NCI-H748 (cell line): ENCODE results near the gene SMOC1.

ENCODE experiments used
- DNase-seq: peaks from one replicate; lab custom pipeline; 2025; ENCODE audit not compliant: unreplicated experiment; lab: John Stamatoyannopoulos, UW

The SMOC1 gene

DNA sequence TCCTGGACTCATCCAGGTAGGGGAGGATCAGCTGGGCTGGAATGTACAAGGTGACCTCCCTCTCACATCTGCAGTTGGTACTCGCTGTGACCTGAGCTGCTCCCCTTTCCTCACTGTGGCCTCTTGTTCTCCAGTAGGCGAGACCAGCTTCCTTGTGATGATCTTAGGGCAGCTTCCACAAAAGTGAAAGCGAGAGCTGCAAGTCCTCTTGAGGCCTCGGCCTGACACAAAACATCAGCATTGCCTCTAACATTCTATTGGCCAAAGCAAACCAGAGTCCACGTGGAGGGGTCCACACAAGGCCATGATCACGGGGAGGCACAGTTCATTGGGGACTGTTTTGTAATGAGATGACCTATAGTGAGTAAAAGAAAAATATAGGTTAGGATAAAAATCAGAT is 127.5 kb downstream of the SMOC1 start:
- DNase-seq: no peak

DNA sequence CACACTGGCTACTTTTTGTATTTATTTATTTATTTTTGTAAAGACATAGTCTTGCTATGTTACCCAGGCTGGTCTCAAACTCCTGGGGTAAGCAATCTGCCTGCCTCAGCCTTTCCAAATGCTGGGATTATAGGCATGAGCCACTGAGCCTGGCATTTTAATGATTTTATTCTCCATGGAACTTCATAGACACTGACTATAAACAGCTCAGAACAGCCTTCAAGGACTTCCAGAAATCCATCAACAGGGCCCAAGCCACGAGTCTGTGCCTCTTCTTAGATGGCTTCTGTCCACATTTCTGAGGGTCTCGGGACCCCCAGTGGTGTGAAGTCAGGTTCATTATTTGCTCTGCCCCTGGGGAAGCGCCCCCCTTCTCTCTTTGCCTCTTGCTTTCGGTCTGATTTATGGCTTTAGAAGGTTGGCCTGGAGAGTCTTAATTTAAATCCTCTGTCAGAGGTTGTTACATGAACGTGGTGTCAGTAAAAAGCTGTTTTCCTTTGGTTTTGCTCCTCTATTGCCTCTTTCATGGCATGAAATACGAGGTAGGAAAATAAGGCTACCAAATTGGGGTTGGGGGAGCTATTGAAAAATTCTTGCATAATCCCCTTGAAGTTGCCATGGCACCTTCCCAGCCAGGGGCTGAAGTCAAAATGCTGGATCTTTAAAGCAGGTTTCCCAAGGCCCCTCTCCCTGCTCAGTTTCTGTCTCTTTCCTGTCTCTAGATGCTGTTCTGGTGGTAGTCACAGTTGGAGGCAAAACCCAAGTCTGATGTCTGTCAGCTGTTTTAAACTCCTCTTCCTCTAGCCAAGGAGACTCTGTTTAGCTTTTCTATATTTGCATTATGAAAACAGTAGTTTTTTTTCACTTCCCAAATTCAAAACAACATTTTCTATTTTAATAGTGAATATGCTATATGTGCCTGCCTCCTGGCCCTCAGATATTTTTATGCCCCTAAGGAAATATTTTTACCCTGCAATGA is 129.4 kb downstream of the SMOC1 start:
- DNase-seq: no peak

GRCh38 chr14:70009961-70010360 is 130.7 kb downstream of the SMOC1 start:
- no peak for DNase-seq

DNA sequence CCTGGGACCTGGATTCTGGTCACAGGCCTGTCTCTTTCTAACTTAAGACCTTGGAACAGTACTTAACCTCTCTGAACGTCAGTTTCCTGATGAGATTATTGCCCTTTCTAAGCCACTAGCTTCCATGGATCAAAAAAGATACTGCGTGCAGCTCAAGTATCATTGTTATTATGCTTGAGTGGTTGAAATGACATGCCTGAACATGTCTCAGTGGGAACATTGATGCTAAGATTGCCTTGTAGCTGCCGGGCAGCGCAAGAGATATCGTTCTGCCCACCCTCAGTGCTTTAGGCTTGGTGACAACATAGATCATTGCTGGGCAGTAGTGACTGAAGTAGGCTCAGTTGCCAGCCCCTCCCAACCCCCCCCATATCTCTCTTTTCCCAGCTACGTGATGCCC is 131.9 kb downstream of the SMOC1 start:
- DNase-seq: peak; percentile 58

GRCh38 chr14:70011708-70012107 is 132.5 kb downstream of the SMOC1 start:
- DNase-seq: no peak

GRCh38 chr14:70013271-70013873 is 134.2 kb downstream of the SMOC1 start:
- DNase-seq: peak; percentile 41

DNA sequence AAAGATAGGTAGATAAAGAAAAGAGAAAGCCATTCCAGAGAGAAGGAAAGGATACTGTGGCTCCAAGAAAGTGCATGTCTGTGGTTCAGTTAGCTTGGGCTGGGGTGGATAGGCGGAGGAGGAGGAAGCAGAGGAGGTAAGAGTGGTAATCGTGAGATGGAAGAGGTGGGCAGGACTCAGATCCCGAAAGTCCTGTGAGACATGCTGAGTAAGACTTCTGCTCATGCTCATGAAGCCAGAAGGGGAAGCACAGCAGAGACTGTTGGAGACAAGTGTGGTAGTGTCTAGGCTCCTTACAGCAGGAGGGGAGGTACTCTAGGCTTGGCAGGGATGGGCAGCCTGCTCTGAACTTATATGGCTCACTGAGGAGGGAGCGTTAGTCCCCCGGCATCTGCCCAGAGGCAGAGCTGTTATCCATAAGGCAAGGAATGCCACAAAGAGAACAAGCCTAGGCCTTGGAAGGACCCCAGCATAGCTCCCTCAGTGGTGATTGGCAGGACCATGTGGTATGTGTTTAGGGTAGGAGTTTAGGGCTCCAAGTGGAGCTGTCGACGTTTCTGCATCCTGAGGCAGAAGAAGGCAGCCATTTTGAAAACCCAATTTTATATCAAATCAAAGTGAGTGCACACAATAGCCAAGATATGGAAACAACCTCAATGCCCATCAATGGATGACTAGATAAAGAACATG is 135.3 kb downstream of the SMOC1 start:
- DNase-seq: no peak

- DNase-seq: no peak
Observed at GRCh38 chr14:70018230-70018629, 139.0 kb downstream of the SMOC1 start.

DNA sequence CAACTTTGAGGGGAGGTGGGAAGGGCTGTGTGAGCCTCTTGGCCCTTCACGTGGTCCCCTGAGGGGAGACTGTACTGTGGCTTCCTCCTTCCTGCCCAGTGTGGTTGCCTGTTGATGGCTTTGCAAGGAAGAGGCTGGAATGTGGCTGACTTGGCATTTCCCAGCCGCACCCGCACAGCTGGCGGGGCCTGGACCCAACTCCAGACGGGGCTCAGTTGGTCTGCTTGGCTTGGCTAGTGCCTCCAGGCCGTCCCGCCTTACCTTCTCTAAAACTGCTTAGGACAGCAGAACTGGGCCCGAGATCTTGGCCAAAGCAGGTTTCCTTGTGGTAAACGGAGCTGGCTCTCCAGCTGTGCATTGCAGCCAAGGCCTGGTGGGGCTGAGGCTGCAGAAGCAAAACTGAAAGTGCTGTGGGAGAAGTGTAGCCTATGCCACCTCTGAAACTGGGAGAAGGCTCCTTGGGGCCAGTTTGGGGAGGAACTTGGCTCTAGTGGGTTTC is 139.5 kb downstream of the SMOC1 start:
- no peak for DNase-seq

DNA sequence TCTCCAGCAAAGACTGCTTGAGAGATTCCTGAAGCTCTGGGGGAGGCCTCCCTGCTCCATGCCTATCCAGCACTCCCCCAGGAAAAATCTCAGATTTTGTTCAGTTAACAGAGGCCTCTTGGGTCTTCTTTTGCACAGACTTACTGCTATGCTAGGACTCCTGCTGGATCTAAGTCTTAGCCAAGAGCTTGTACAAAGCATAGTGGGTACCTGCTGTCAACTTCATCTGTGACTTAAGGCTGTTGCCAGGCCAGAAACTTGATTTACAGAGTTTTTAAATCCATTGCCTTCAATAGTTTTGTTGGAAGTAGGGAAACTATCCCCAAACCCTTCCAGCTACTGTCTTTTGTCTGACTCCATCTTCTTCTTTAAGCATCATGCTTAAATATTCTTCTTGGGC is 140.5 kb downstream of the SMOC1 start:
- no peak for DNase-seq

- no peak for DNase-seq
Observed at GRCh38 chr14:70020352-70021170, 141.3 kb downstream of the SMOC1 start.

GRCh38 chr14:70021548-70022220 is 142.5 kb downstream of the SMOC1 start:
- no peak for DNase-seq

DNA sequence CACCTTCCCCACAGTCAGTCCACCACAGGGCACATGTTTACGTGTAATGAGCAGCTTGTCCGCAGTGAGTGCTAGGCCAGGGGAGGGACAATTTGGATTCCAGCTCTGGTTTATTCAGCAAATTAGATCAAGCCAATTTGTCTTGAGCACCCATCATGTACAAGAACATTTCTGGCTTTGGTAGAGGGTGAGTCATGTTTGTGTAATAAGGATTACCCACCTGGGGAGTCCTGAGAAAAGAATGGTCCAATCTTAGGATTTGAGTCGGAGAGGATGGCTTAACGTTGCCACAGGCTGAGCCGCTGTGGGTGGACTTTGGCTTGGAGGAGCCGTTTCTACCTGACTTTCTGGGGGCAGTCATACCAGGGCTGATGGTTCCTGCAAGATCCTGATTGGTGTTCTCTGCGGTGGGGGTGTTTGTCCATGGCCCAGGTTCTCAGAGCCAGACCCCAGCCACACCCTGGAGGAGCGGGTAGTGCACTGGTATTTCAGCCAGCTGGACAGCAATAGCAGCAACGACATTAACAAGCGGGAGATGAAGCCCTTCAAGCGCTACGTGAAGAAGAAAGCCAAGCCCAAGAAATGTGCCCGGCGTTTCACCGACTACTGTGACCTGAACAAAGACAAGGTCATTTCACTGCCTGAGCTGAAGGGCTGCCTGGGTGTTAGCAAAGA is 143.7 kb downstream of the SMOC1 start:
- no peak for DNase-seq

- DNase-seq: no peak
Observed at GRCh38 chr14:70023871-70024270, 144.7 kb downstream of the SMOC1 start.

DNA sequence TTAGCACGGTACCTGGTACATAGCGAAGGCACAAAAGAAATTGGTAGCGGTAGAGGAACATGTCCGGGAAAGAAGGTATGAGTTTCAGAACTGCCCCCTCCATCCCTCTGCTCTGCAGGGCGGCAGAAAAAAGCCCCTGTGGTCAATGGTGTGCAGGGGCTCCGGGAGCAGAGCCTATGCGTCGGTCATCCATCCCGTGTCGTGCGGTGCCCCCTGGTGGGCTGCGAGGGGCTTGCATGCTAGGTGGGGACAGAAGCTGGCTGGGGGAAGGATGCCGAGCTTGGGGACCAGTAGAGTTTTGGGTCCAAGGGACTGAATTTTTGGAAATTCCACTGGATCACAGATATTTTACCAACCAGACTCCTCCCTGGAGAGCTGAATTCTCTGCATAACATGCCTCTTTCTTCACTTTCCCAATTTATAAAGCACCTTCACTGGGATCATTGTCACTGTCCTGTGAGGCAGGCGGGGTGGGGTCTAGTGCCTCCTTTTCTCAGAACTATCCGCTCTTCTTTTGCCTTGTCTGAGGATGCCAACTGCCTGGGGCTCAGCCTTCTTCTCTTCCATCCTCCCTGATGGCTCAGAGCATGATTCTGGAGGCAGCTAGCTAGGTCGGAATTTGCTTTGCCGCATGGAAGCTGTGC is 148.7 kb downstream of the SMOC1 start:
- peak; percentile 63 for DNase-seq

GRCh38 chr14:70029296-70030132 is 150.3 kb downstream of the SMOC1 start:
- DNase-seq: peak; percentile 16

DNA sequence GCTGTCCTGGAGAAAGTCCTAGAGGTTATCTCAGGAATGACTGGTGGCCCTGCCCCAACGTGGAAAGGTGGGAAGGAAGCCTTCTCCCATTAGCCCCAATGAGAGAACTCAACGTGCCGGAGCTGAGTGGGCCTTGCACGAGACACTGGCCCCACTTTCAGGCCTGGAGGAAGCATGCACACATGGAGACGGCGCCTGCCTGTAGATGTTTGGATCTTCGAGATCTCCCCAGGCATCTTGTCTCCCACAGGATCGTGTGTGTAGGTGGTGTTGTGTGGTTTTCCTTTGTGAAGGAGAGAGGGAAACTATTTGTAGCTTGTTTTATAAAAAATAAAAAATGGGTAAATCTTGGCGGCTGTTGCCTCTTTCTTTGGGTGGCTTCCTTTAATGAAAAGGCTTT is 152.8 kb downstream of the SMOC1 start:
- DNase-seq: no peak

DNA sequence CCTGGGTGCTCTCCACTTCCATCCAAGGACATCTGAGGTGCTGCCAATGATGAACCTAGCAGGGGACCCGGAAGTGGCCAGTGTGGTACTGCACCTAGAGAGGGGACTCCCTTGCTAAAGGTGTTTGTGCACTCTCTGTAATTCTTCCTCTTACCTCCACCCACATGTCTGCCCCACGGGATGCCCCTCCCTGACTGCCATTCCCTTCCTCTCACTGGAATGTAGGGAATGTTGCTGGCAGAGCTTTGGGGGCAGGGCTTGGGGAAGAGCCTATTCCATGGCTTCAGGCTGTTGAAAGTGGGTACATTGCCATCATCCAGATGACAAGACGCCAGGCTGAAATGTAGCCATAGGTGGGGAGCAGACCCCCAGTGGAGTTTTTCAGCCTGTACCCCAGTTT is 153.2 kb downstream of the SMOC1 start:
- no peak for DNase-seq
